H1 (cell line): ENCODE data around the gene NOL9. TPM values are rescaled to one million over a fixed set of nuclear protein-coding genes. Genes with fewer than 3 reads are reported as not detected.
A peak's percentile ranks its signal among the peaks of the same experiment; 100 is the strongest.

Experiments
- CTCF ChIA-PET: fragments of 300-600 bp; sonication (Branson Sonifier 250); formaldehyde crosslinking; loops from one replicate; lab custom pipeline; 2021; ENCODE audit not compliant: partially characterized antibody; lab: Charles Lee
- POLR2A ChIA-PET: fragments of 300-600 bp; sonication (Branson Sonifier 250); formaldehyde crosslinking; loops from one replicate; lab custom pipeline; 2021; ENCODE audit warnings: inconsistent platforms; ENCODE audit not compliant: partially characterized antibody; lab: Charles Lee
- DNase-seq, 2 experiments: peaks; one replicate each; pipeline versions ENCODE4 v3.0.0 to v3.0.0-alpha.2; 2010 to 2022; ENCODE audit warnings: low spot score in 2 of 2, low read depth in 1 of 2, mixed read lengths in 1 of 2
- FAIRE-seq: peaks from 2 replicates; lab custom pipeline; 2011; peaks lifted over from hg19 to GRCh38; lab: Jason Lieb, UNC
- H2AFZ ChIP-seq: 2 replicates; pipeline ENCODE4 v1.8.1; 2012; ENCODE audit warnings: low read length, inconsistent platforms
- H2AK5ac ChIP-seq: 2 replicates; pipeline ENCODE4 v1.6.1; 2013; ENCODE audit warnings: low read depth, low read length
- H2BK120ac ChIP-seq: replicated peaks from 2 replicates; pipeline ENCODE3; 2013; ENCODE audit warnings: low read depth, low read length, inconsistent platforms
- H2BK12ac ChIP-seq: 2 replicates; pipeline ENCODE4 v1.6.1; 2013; ENCODE audit warnings: low read depth, low read length
- H2BK15ac ChIP-seq: 2 replicates; pipeline ENCODE4 v1.6.1; 2013; ENCODE audit warnings: low read length
- H2BK20ac ChIP-seq: 2 replicates; pipeline ENCODE4 v1.6.1; 2013; ENCODE audit warnings: low read length
- H2BK5ac ChIP-seq: 2 replicates; pipeline ENCODE4 v1.6.1; 2013; ENCODE audit warnings: low read depth, low read length
- H3K14ac ChIP-seq: 2 replicates; pipeline ENCODE4 v1.6.1; 2013; ENCODE audit warnings: inconsistent platforms; ENCODE audit not compliant: insufficient read length
- H3K18ac ChIP-seq: 2 replicates; pipeline ENCODE4 v1.6.1; 2013; ENCODE audit warnings: low read length; ENCODE audit errors: extremely low read depth
- H3K23ac ChIP-seq: 2 replicates; pipeline ENCODE4 v1.6.1; 2013; ENCODE audit warnings: inconsistent platforms; ENCODE audit not compliant: insufficient read length
- H3K23me2 ChIP-seq: 2 replicates; pipeline ENCODE4 v1.6.1; 2013; ENCODE audit warnings: low read depth, low read length
- H3K27ac ChIP-seq: 2 replicates; pipeline ENCODE4 v1.6.1; 2011; ENCODE audit warnings: low read depth, low read length, inconsistent platforms
- H3K27me3 ChIP-seq, 4 experiments: replicated peaks in 1 of 4; 1 replicate in 1 of 4; 2 replicates in 3 of 4; pipeline versions ENCODE4 v1.6.1 to v1.8.1; 2011 to 2013; ENCODE audit warnings: low read length in 3 of 4, mild to moderate bottlenecking in 3 of 4, inconsistent platforms in 2 of 4, mixed read lengths in 2 of 4, moderate library complexity in 1 of 4; ENCODE audit not compliant: control insufficient read depth in 3 of 4, insufficient read depth in 3 of 4; ENCODE audit errors: extremely low read depth in 1 of 4
- H3K36me3 ChIP-seq, 4 experiments: 2 replicates each; pipeline versions ENCODE4 v1.6.1 to v1.8.1; 2011 to 2013; ENCODE audit warnings: mild to moderate bottlenecking in 4 of 4, low read length in 3 of 4, moderate library complexity in 2 of 4, control low read depth in 1 of 4, inconsistent platforms in 1 of 4; ENCODE audit not compliant: insufficient read depth in 4 of 4, control insufficient read depth in 2 of 4
- H3K4ac ChIP-seq: replicated peaks from 2 replicates; pipeline ENCODE3; 2013; ENCODE audit warnings: low read length, low read depth, mixed read lengths, inconsistent platforms; ENCODE audit not compliant: insufficient read length
- H3K4me1 ChIP-seq, 4 experiments: replicated peaks in 1 of 4; 1 replicate in 1 of 4; 2 replicates in 3 of 4; pipeline versions ENCODE4 v1.6.1 to v1.8.1; 2011 to 2013; ENCODE audit warnings: low read length in 3 of 4, inconsistent platforms in 2 of 4, mixed read lengths in 1 of 4; ENCODE audit not compliant: insufficient read depth in 4 of 4, control insufficient read depth in 3 of 4
- H3K4me2 ChIP-seq, 2 experiments: 2 replicates each; pipeline versions ENCODE4 v1.6.1 to v1.8.1; 2011 to 2013; ENCODE audit warnings: low read depth in 2 of 2, low read length in 2 of 2, control low read depth in 1 of 2, inconsistent platforms in 1 of 2, mild to moderate bottlenecking in 1 of 2; ENCODE audit not compliant: insufficient read depth in 1 of 2
- H3K4me3 ChIP-seq, 4 experiments: fragments of 200-600, 300-600 bp in 1 of 4; sonication (generic), shearing (Covaris generic), sonication (Bioruptor Twin) in 1 of 4; 2 replicates each; pipeline versions ENCODE4 v1.5.1 to v1.8.1; 2011 to 2016; ENCODE audit warnings: low read length in 4 of 4, low read depth in 3 of 4, control low read depth in 2 of 4, inconsistent platforms in 2 of 4, mild to moderate bottlenecking in 2 of 4, mixed read lengths in 1 of 4, moderate library complexity in 1 of 4; ENCODE audit not compliant: insufficient read depth in 2 of 4; ENCODE audit errors: extremely low read depth in 1 of 4
- H3K56ac ChIP-seq: replicated peaks from 2 replicates; pipeline ENCODE3; 2013; ENCODE audit warnings: low read depth, mild to moderate bottlenecking, mixed read lengths, low read length, inconsistent platforms; ENCODE audit not compliant: insufficient read length
- H3K79me1 ChIP-seq: 2 replicates; pipeline ENCODE4 v1.6.1; 2013; ENCODE audit warnings: low read depth, low read length, control low read depth
- H3K79me2 ChIP-seq, 2 experiments: 2 replicates each; pipeline versions ENCODE4 v1.6.1 to v1.8.1; 2012 to 2013; ENCODE audit warnings: low read length in 2 of 2, mild to moderate bottlenecking in 2 of 2, inconsistent platforms in 1 of 2; ENCODE audit not compliant: insufficient read depth in 2 of 2, control insufficient read depth in 1 of 2
- H3K9ac ChIP-seq, 4 experiments: replicated peaks in 1 of 4; 1 replicate in 1 of 4; 2 replicates in 3 of 4; pipeline versions ENCODE4 v1.6.1 to v1.8.1; 2011 to 2013; ENCODE audit warnings: low read depth in 3 of 4, low read length in 3 of 4, control low read depth in 2 of 4, mild to moderate bottlenecking in 2 of 4, moderate library complexity in 2 of 4, inconsistent platforms in 1 of 4; ENCODE audit errors: extremely low read depth in 1 of 4
- H3K9me3 ChIP-seq, 2 experiments: 2 replicates each; pipeline versions ENCODE4 v1.6.1 to v1.8.1; 2012 to 2013; ENCODE audit warnings: mild to moderate bottlenecking in 2 of 2, moderate library complexity in 2 of 2, control low read depth in 1 of 2, inconsistent platforms in 1 of 2, low read depth in 1 of 2, low read length in 1 of 2, mixed read lengths in 1 of 2; ENCODE audit not compliant: insufficient read depth in 2 of 2
- H4K20me1 ChIP-seq, 2 experiments: replicated peaks in 1 of 2; 2 replicates each; pipeline versions ENCODE3 to v1.8.1; 2011 to 2013; ENCODE audit warnings: inconsistent platforms in 2 of 2, low read length in 2 of 2, mild to moderate bottlenecking in 1 of 2; ENCODE audit not compliant: insufficient read depth in 2 of 2, control insufficient read depth in 1 of 2
- H4K5ac ChIP-seq: 2 replicates; pipeline ENCODE4 v1.6.1; 2013; ENCODE audit warnings: low read length, low read depth, mixed read lengths, inconsistent platforms; ENCODE audit not compliant: insufficient read length
- H4K8ac ChIP-seq: 2 replicates; pipeline ENCODE4 v1.8.0; 2013; ENCODE audit warnings: mild to moderate bottlenecking, moderate library complexity, low read length, inconsistent platforms; ENCODE audit not compliant: insufficient read depth; ENCODE audit errors: extremely low read depth
- H4K91ac ChIP-seq: replicated peaks from 2 replicates; pipeline ENCODE3; 2013; ENCODE audit warnings: low read length, mixed read lengths, inconsistent platforms; ENCODE audit not compliant: insufficient read length
- WGBS, 2 experiments: shearing (Covaris generic) in 1 of 2; methylation state at CpG; one replicate each; pipeline versions ENCODE4 v1.1.6 to v1.1.7; 2013 to 2015; ENCODE audit warnings: low lambda C conversion rate in 2 of 2, mixed read lengths in 2 of 2, inconsistent platforms in 1 of 2, low coverage in 1 of 2, missing lambda C conversion rate in 1 of 2; ENCODE audit not compliant: insufficient replicate concordance in 2 of 2, insufficient coverage in 1 of 2, insufficient read length in 1 of 2; ENCODE audit errors: extremely low coverage in 1 of 2, missing lambda C conversion rate in 1 of 2; 5-methylcytosine and 5-hydroxymethylcytosine counted together
- polyA plus RNA-seq, 7 experiments: library from polyadenylated mRNA; depleted of rRNA in 3 of 7; stranded (reverse) in 5 of 7; unstranded in 2 of 7; fragments of >200 nt in 5 of 7; fragments of 200-250 nt in 2 of 7; gene quantifications; 1 replicate in 5 of 7; 2 replicates in 1 of 7; 4 replicates in 1 of 7; pipeline versions ENCODE4 v1.2.1 to v1.2.3, GENCODE V29; 2011 to 2013; ENCODE audit warnings: missing spikeins in 2 of 7, mixed read lengths in 2 of 7
- total RNA-seq: library from RNA; stranded (reverse); fragmentation: NEBNext Ultra II Directional; extraction: Animal tissue kit (Norgen Biotek cat#: 25700); gene quantifications from 2 replicates; pipeline ENCODE4 v1.2.1, GENCODE V29; 2021
- TF ChIP-seq, protein P1 (sequence below): IDR thresholded peaks from 2 replicates; pipeline ENCODE4 v1.6.1; 2012; ENCODE audit warnings: inconsistent platforms

The NOL9 gene
- total and polyA plus RNA-seq, 2 of the 8 experiments (the other 6 are each of a cell fraction or from before 2014, with no cell fraction given): 17.1 to 38.1 TPM

DNA sequence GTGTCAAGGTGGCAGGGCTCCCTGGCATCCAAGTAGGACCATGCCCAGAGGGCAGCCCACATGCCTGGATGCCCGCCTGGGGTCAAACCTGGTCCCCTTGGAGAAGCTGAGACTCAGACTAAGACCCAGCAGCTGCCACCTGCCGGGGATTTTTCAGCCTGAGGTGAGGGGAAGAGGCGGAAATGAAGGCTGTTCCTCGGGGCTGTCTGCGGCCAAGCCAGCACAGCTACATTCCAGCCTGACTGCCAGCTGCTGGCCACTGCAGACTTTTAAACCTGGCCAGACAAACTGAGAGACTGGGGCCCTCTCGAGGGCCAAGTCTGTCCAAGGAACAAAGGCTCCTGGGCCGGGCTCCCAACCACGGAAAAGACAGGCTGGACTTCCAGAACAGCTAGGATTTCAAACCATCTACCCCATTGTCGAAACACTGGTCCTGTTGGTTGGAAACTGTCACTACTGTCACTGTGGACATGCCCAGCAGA lies 41.0 kb downstream of the NOL9 start:
- WGBS, 2 experiments: 87% methylated on average over 9 of the region's 9 CpGs; no CpG with 5 or more reads in 1 of the 2 experiments
- H3K79me1 ChIP-seq: no peaks in the 10 kb centered on the region
- H2AK5ac ChIP-seq: no peak overlapping the region
- H3K27me3 ChIP-seq: no peaks in the 10 kb centered on the region
- no peak overlapping the region for H2BK5ac ChIP-seq
- no peak overlapping the region for H2AFZ ChIP-seq
- no peak overlapping the region for H3K4ac ChIP-seq
- H2BK15ac ChIP-seq: 0 out of 2 replicates have a peak overlapping the region, but pooled peaks have one; percentile 81
- no peak overlapping the region for H2BK20ac ChIP-seq
- no peak overlapping the region for H2BK120ac ChIP-seq
- H2BK12ac ChIP-seq: no peak overlapping the region
- H3K4me2 ChIP-seq: no peak overlapping the region
- H3K56ac ChIP-seq: no peak overlapping the region
- H4K20me1 ChIP-seq: no peaks in the 10 kb centered on the region
- H3K4me3 ChIP-seq: no peak overlapping the region
- FAIRE-seq: no peak
- no peak overlapping the region for H3K9ac ChIP-seq
- DNase-seq: no peak
- no peak overlapping the region for H4K5ac ChIP-seq
- H3K79me2 ChIP-seq: no peaks in the 10 kb centered on the region
- CTCF ChIA-PET: interaction anchor here (0.6 to 4.2 kb wide), 9 partner anchors 8 to 75 kb away, joined by 3 to 19 read pairs (median 4); no protein-coding TSS in a partner anchor
- no peak overlapping the region for H3K23ac ChIP-seq
- no peaks in the 10 kb centered on the region for H3K23me2 ChIP-seq
- no peaks in the 10 kb centered on the region for H3K36me3 ChIP-seq
- no peak overlapping the region for H3K18ac ChIP-seq
- no peak overlapping the region for H4K91ac ChIP-seq
- no peak overlapping the region for H4K8ac ChIP-seq
- no peak overlapping the region for H3K14ac ChIP-seq
- no peaks in the 10 kb centered on the region for H3K9me3 ChIP-seq
- no peak overlapping the region for H3K27ac ChIP-seq
- no peaks in the 10 kb centered on the region; a peak in 3 of 7 replicates for H3K4me1 ChIP-seq
- POLR2A ChIA-PET: interaction anchor here (1.0 to 2.3 kb wide), 3 partner anchors 10 to 21 kb away, joined by 4 to 7 read pairs (median 6); no protein-coding TSS in a partner anchor
- TF ChIP-seq, protein P1, sequence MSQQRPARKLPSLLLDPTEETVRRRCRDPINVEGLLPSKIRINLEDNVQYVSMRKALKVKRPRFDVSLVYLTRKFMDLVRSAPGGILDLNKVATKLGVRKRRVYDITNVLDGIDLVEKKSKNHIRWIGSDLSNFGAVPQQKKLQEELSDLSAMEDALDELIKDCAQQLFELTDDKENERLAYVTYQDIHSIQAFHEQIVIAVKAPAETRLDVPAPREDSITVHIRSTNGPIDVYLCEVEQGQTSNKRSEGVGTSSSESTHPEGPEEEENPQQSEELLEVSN: no peak
